H1 (cell line): ENCODE data around the gene PORCN. TPM values are rescaled to one million over a fixed set of nuclear protein-coding genes. Genes with fewer than 3 reads are reported as not detected.

Source experiments
- CTCF ChIA-PET: fragments of 300-600 bp; sonication (Branson Sonifier 250); formaldehyde crosslinking; loops from one replicate; lab custom pipeline; 2021; ENCODE audit not compliant: partially characterized antibody; lab: Charles Lee
- POLR2A ChIA-PET: fragments of 300-600 bp; sonication (Branson Sonifier 250); formaldehyde crosslinking; loops from one replicate; lab custom pipeline; 2021; ENCODE audit warnings: inconsistent platforms; ENCODE audit not compliant: partially characterized antibody; lab: Charles Lee
- DNase-seq, 2 experiments: peaks; one replicate each; pipeline versions ENCODE4 v3.0.0 to v3.0.0-alpha.2; 2010 to 2022; ENCODE audit warnings: low spot score in 2 of 2, low read depth in 1 of 2, mixed read lengths in 1 of 2
- FAIRE-seq: peaks from 2 replicates; lab custom pipeline; 2011; peaks lifted over from hg19 to GRCh38; lab: Jason Lieb, UNC
- H2AFZ ChIP-seq: 2 replicates; pipeline ENCODE4 v1.8.1; 2012; ENCODE audit warnings: low read length, inconsistent platforms
- H2AK5ac ChIP-seq: 2 replicates; pipeline ENCODE4 v1.6.1; 2013; ENCODE audit warnings: low read depth, low read length
- H2BK120ac ChIP-seq: replicated peaks from 2 replicates; pipeline ENCODE3; 2013; ENCODE audit warnings: low read depth, low read length, inconsistent platforms
- H2BK12ac ChIP-seq: 2 replicates; pipeline ENCODE4 v1.6.1; 2013; ENCODE audit warnings: low read depth, low read length
- H2BK15ac ChIP-seq: 2 replicates; pipeline ENCODE4 v1.6.1; 2013; ENCODE audit warnings: low read length
- H2BK20ac ChIP-seq: 2 replicates; pipeline ENCODE4 v1.6.1; 2013; ENCODE audit warnings: low read length
- H2BK5ac ChIP-seq: 2 replicates; pipeline ENCODE4 v1.6.1; 2013; ENCODE audit warnings: low read depth, low read length
- H3K14ac ChIP-seq: 2 replicates; pipeline ENCODE4 v1.6.1; 2013; ENCODE audit warnings: inconsistent platforms; ENCODE audit not compliant: insufficient read length
- H3K18ac ChIP-seq: 2 replicates; pipeline ENCODE4 v1.6.1; 2013; ENCODE audit warnings: low read length; ENCODE audit errors: extremely low read depth
- H3K23ac ChIP-seq: 2 replicates; pipeline ENCODE4 v1.6.1; 2013; ENCODE audit warnings: inconsistent platforms; ENCODE audit not compliant: insufficient read length
- H3K23me2 ChIP-seq: 2 replicates; pipeline ENCODE4 v1.6.1; 2013; ENCODE audit warnings: low read depth, low read length
- H3K27ac ChIP-seq: 2 replicates; pipeline ENCODE4 v1.6.1; 2011; ENCODE audit warnings: low read depth, low read length, inconsistent platforms
- H3K27me3 ChIP-seq, 4 experiments: replicated peaks in 1 of 4; 1 replicate in 1 of 4; 2 replicates in 3 of 4; pipeline versions ENCODE4 v1.6.1 to v1.8.1; 2011 to 2013; ENCODE audit warnings: low read length in 3 of 4, mild to moderate bottlenecking in 3 of 4, inconsistent platforms in 2 of 4, mixed read lengths in 2 of 4, moderate library complexity in 1 of 4; ENCODE audit not compliant: control insufficient read depth in 3 of 4, insufficient read depth in 3 of 4; ENCODE audit errors: extremely low read depth in 1 of 4
- H3K36me3 ChIP-seq, 4 experiments: 2 replicates each; pipeline versions ENCODE4 v1.6.1 to v1.8.1; 2011 to 2013; ENCODE audit warnings: mild to moderate bottlenecking in 4 of 4, low read length in 3 of 4, moderate library complexity in 2 of 4, control low read depth in 1 of 4, inconsistent platforms in 1 of 4; ENCODE audit not compliant: insufficient read depth in 4 of 4, control insufficient read depth in 2 of 4
- H3K4ac ChIP-seq: replicated peaks from 2 replicates; pipeline ENCODE3; 2013; ENCODE audit warnings: low read length, low read depth, mixed read lengths, inconsistent platforms; ENCODE audit not compliant: insufficient read length
- H3K4me1 ChIP-seq, 4 experiments: replicated peaks in 1 of 4; 1 replicate in 1 of 4; 2 replicates in 3 of 4; pipeline versions ENCODE4 v1.6.1 to v1.8.1; 2011 to 2013; ENCODE audit warnings: low read length in 3 of 4, inconsistent platforms in 2 of 4, mixed read lengths in 1 of 4; ENCODE audit not compliant: insufficient read depth in 4 of 4, control insufficient read depth in 3 of 4
- H3K4me2 ChIP-seq, 2 experiments: 2 replicates each; pipeline versions ENCODE4 v1.6.1 to v1.8.1; 2011 to 2013; ENCODE audit warnings: low read depth in 2 of 2, low read length in 2 of 2, control low read depth in 1 of 2, inconsistent platforms in 1 of 2, mild to moderate bottlenecking in 1 of 2; ENCODE audit not compliant: insufficient read depth in 1 of 2
- H3K4me3 ChIP-seq, 4 experiments: fragments of 200-600, 300-600 bp in 1 of 4; sonication (generic), shearing (Covaris generic), sonication (Bioruptor Twin) in 1 of 4; 2 replicates each; pipeline versions ENCODE4 v1.5.1 to v1.8.1; 2011 to 2016; ENCODE audit warnings: low read length in 4 of 4, low read depth in 3 of 4, control low read depth in 2 of 4, inconsistent platforms in 2 of 4, mild to moderate bottlenecking in 2 of 4, mixed read lengths in 1 of 4, moderate library complexity in 1 of 4; ENCODE audit not compliant: insufficient read depth in 2 of 4; ENCODE audit errors: extremely low read depth in 1 of 4
- H3K56ac ChIP-seq: replicated peaks from 2 replicates; pipeline ENCODE3; 2013; ENCODE audit warnings: low read depth, mild to moderate bottlenecking, mixed read lengths, low read length, inconsistent platforms; ENCODE audit not compliant: insufficient read length
- H3K79me1 ChIP-seq: 2 replicates; pipeline ENCODE4 v1.6.1; 2013; ENCODE audit warnings: low read depth, low read length, control low read depth
- H3K79me2 ChIP-seq, 2 experiments: 2 replicates each; pipeline versions ENCODE4 v1.6.1 to v1.8.1; 2012 to 2013; ENCODE audit warnings: low read length in 2 of 2, mild to moderate bottlenecking in 2 of 2, inconsistent platforms in 1 of 2; ENCODE audit not compliant: insufficient read depth in 2 of 2, control insufficient read depth in 1 of 2
- H3K9ac ChIP-seq, 4 experiments: replicated peaks in 1 of 4; 1 replicate in 1 of 4; 2 replicates in 3 of 4; pipeline versions ENCODE4 v1.6.1 to v1.8.1; 2011 to 2013; ENCODE audit warnings: low read depth in 3 of 4, low read length in 3 of 4, control low read depth in 2 of 4, mild to moderate bottlenecking in 2 of 4, moderate library complexity in 2 of 4, inconsistent platforms in 1 of 4; ENCODE audit errors: extremely low read depth in 1 of 4
- H3K9me3 ChIP-seq, 2 experiments: 2 replicates each; pipeline versions ENCODE4 v1.6.1 to v1.8.1; 2012 to 2013; ENCODE audit warnings: mild to moderate bottlenecking in 2 of 2, moderate library complexity in 2 of 2, control low read depth in 1 of 2, inconsistent platforms in 1 of 2, low read depth in 1 of 2, low read length in 1 of 2, mixed read lengths in 1 of 2; ENCODE audit not compliant: insufficient read depth in 2 of 2
- H4K20me1 ChIP-seq, 2 experiments: replicated peaks in 1 of 2; 2 replicates each; pipeline versions ENCODE3 to v1.8.1; 2011 to 2013; ENCODE audit warnings: inconsistent platforms in 2 of 2, low read length in 2 of 2, mild to moderate bottlenecking in 1 of 2; ENCODE audit not compliant: insufficient read depth in 2 of 2, control insufficient read depth in 1 of 2
- H4K5ac ChIP-seq: 2 replicates; pipeline ENCODE4 v1.6.1; 2013; ENCODE audit warnings: low read length, low read depth, mixed read lengths, inconsistent platforms; ENCODE audit not compliant: insufficient read length
- H4K8ac ChIP-seq: 2 replicates; pipeline ENCODE4 v1.8.0; 2013; ENCODE audit warnings: mild to moderate bottlenecking, moderate library complexity, low read length, inconsistent platforms; ENCODE audit not compliant: insufficient read depth; ENCODE audit errors: extremely low read depth
- H4K91ac ChIP-seq: replicated peaks from 2 replicates; pipeline ENCODE3; 2013; ENCODE audit warnings: low read length, mixed read lengths, inconsistent platforms; ENCODE audit not compliant: insufficient read length
- BCL11A ChIP-seq, 2 experiments: IDR thresholded peaks; one replicate each; pipeline ENCODE4 v1.6.1; 2011; ENCODE audit warnings: low read depth in 2 of 2, low read length in 2 of 2, mild to moderate bottlenecking in 2 of 2
- CHD2 ChIP-seq: IDR thresholded peaks from 2 replicates; pipeline ENCODE4 v1.6.1; 2012; ENCODE audit warnings: low read length, improper control_type of control experiment
- FOSL1 ChIP-seq: IDR thresholded peaks from 2 replicates; pipeline ENCODE4 v1.6.1; 2011; ENCODE audit warnings: mild to moderate bottlenecking, low read depth, low read length, moderate library complexity; ENCODE audit not compliant: insufficient read depth
- GTF2F1 ChIP-seq: IDR thresholded peaks from 2 replicates; pipeline ENCODE4 v1.6.1; 2012; ENCODE audit warnings: low read depth, low read length, improper control_type of control experiment, borderline replicate concordance
- JUN ChIP-seq: IDR thresholded peaks from 2 replicates; pipeline ENCODE4 v1.6.1; 2011; ENCODE audit warnings: low read depth, mild to moderate bottlenecking, improper control_type of control experiment, low read length
- MAFK ChIP-seq: IDR thresholded peaks from 2 replicates; pipeline ENCODE4 v1.6.1; 2012; ENCODE audit warnings: low read depth, mild to moderate bottlenecking, improper control_type of control experiment, low read length
- NRF1 ChIP-seq: IDR thresholded peaks from 2 replicates; pipeline ENCODE4 v1.6.1; 2011; ENCODE audit warnings: mild to moderate bottlenecking, low read depth, low read length, improper control_type of control experiment
- RAD21 ChIP-seq, 2 experiments: IDR thresholded peaks in 1 of 2; conservative IDR thresholded peaks in 1 of 2; 2 replicates each; pipeline ENCODE4 v1.6.1; 2011; ENCODE audit warnings: low read depth in 2 of 2, low read length in 2 of 2, improper control_type of control experiment in 1 of 2, inconsistent platforms in 1 of 2, mild to moderate bottlenecking in 1 of 2, moderate library complexity in 1 of 2
- SP1 ChIP-seq: IDR thresholded peaks from 2 replicates; pipeline ENCODE4 v1.6.1; 2011; ENCODE audit warnings: low read depth, low read length
- SP4 ChIP-seq: IDR thresholded peaks from 2 replicates; pipeline ENCODE4 v1.6.1; 2012; ENCODE audit warnings: low read length, inconsistent platforms
- TBP ChIP-seq: IDR thresholded peaks from 2 replicates; pipeline ENCODE4 v1.6.1; 2011; ENCODE audit warnings: low read depth, low read length, improper control_type of control experiment
- TCF12 ChIP-seq: IDR thresholded peaks from 2 replicates; pipeline ENCODE4 v1.6.1; 2011; ENCODE audit warnings: low read depth, mild to moderate bottlenecking, low read length
- WGBS, 2 experiments: shearing (Covaris generic) in 1 of 2; methylation state at CpG; one replicate each; pipeline versions ENCODE4 v1.1.6 to v1.1.7; 2013 to 2015; ENCODE audit warnings: low lambda C conversion rate in 2 of 2, mixed read lengths in 2 of 2, inconsistent platforms in 1 of 2, low coverage in 1 of 2, missing lambda C conversion rate in 1 of 2; ENCODE audit not compliant: insufficient replicate concordance in 2 of 2, insufficient coverage in 1 of 2, insufficient read length in 1 of 2; ENCODE audit errors: extremely low coverage in 1 of 2, missing lambda C conversion rate in 1 of 2; 5-methylcytosine and 5-hydroxymethylcytosine counted together
- polyA plus RNA-seq, 7 experiments: library from polyadenylated mRNA; depleted of rRNA in 3 of 7; stranded (reverse) in 5 of 7; unstranded in 2 of 7; fragments of >200 nt in 5 of 7; fragments of 200-250 nt in 2 of 7; gene quantifications; 1 replicate in 5 of 7; 2 replicates in 1 of 7; 4 replicates in 1 of 7; pipeline versions ENCODE4 v1.2.1 to v1.2.3, GENCODE V29; 2011 to 2013; ENCODE audit warnings: missing spikeins in 2 of 7, mixed read lengths in 2 of 7
- total RNA-seq: library from RNA; stranded (reverse); fragmentation: NEBNext Ultra II Directional; extraction: Animal tissue kit (Norgen Biotek cat#: 25700); gene quantifications from 2 replicates; pipeline ENCODE4 v1.2.1, GENCODE V29; 2021
- TF ChIP-seq, protein P1 (sequence below): IDR thresholded peaks from 2 replicates; pipeline ENCODE4 v1.6.1; 2011; ENCODE audit warnings: low read length, improper control_type of control experiment

Gene PORCN
- total and polyA plus RNA-seq, 2 of the 8 experiments (the other 6 are each of a cell fraction or from before 2014, with no cell fraction given), result 14.6 to 34.1 TPM

DNA sequence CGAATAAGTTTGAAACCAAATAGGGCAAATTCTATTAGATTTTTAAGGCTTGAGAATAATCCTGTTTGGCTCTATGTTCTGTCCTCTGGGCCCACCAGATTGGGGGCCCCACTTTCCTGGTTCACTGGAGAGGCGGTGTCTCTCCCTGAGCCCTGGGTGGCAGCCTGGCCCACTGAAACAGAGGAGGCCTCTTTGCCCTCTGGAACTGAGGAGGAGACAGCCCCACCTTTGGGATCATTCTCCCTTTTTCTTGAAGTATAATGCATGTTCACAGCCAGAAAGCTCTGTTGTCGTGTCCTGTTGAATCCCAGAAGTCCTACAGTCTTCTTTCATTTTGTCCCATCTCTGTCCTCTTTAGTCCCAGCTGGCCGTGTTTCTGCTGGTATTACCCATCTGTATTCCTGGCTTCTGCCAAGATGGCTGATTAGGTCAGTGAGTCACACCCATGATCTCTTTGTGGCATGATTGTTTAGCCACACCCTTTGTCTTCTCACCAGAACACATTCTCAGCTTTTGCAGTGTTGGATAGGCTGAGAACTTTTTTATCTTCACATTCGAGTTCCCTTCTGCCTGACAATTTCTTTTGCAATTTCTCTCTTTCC lies 22.7 kb downstream of the PORCN start:
- DNase-seq (no peak), FAIRE-seq (no peak)
- CTCF ChIA-PET, result no interaction called here
- no peak for TF ChIP-seq BCL11A (IDR thresholded peaks at IDR 0.05; ENCODE audit: low read depth in 2 of 2, low read length in 2 of 2)
- no peak for TF ChIP-seq MAFK
- no peak for TF ChIP-seq SP1
- TF ChIP-seq JUN, result no peak
- no peak for TF ChIP-seq RAD21 (IDR thresholded peaks at IDR 0.05 in 1 of 2, conservative IDR thresholded peaks at IDR 0.05 in 1 of 2; ENCODE audit: low read depth in 2 of 2, low read length in 2 of 2)
- TF ChIP-seq CHD2, result no peak
- TF ChIP-seq TBP, result no peak
- TF ChIP-seq NRF1, result no peak
- TF ChIP-seq GTF2F1, result no peak
- no peak for TF ChIP-seq TCF12
- TF ChIP-seq SP4, result no peak
- TF ChIP-seq, protein P1, sequence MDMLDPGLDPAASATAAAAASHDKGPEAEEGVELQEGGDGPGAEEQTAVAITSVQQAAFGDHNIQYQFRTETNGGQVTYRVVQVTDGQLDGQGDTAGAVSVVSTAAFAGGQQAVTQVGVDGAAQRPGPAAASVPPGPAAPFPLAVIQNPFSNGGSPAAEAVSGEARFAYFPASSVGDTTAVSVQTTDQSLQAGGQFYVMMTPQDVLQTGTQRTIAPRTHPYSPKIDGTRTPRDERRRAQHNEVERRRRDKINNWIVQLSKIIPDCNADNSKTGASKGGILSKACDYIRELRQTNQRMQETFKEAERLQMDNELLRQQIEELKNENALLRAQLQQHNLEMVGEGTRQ, result no peak
- TF ChIP-seq FOSL1, result no peak

More for the DNA sequence above, 22.7 kb downstream of the PORCN start:
- H2BK20ac ChIP-seq, result no peak overlapping the region
- no peak overlapping the region for H2BK15ac ChIP-seq
- no peak overlapping the region for H2AK5ac ChIP-seq
- no peak overlapping the region for H3K4me2 ChIP-seq
- H3K18ac ChIP-seq, result no peak overlapping the region
- H2BK12ac ChIP-seq, result no peak overlapping the region
- no peaks in the 10 kb centered on the region for H4K20me1 ChIP-seq
- H3K4me3 ChIP-seq, result no peak overlapping the region
- WGBS, 2 experiments, result 92% methylated on average over 3 of the region's 5 CpGs; no CpG with 5 or more reads in 1 of the 2 experiments
- no peaks in the 10 kb centered on the region for H3K79me2 ChIP-seq
- no peak overlapping the region for H3K4ac ChIP-seq
- H4K8ac ChIP-seq, result no peak overlapping the region
- H2BK5ac ChIP-seq, result no peak overlapping the region
- H2AFZ ChIP-seq, result no peak overlapping the region
- H3K14ac ChIP-seq, result no peak overlapping the region
- H3K56ac ChIP-seq, result no peak overlapping the region
- no peak overlapping the region for H4K91ac ChIP-seq
- peaks cover 2 to 30% (median 19%) of the 10 kb centered on the region in 4 experiments; a peak in 6 of 8 replicates for H3K36me3 ChIP-seq
- no peaks in the 10 kb centered on the region for H3K9me3 ChIP-seq
- H4K5ac ChIP-seq, result no peak overlapping the region
- no peaks in the 10 kb centered on the region for H3K4me1 ChIP-seq
- H3K23ac ChIP-seq, result no peak overlapping the region
- H2BK120ac ChIP-seq, result no peak overlapping the region
- no peaks in the 10 kb centered on the region for H3K79me1 ChIP-seq
- no peaks in the 10 kb centered on the region for H3K23me2 ChIP-seq
- POLR2A ChIA-PET, result interaction anchor here (0.6 to 3.3 kb wide), 3 partner anchors 10 to 47 kb away, joined by 3 to 10 read pairs (median 3); partner anchors contain the start of gene EBP
- H3K9ac ChIP-seq, result 0 out of 7 replicates have a peak overlapping the region, but pooled peaks of 1 of the 4 experiments have one; percentile 13
- no peaks in the 10 kb centered on the region for H3K27me3 ChIP-seq
- no peak overlapping the region for H3K27ac ChIP-seq
